ENCODE results near the gene MYT1.

DNA sequence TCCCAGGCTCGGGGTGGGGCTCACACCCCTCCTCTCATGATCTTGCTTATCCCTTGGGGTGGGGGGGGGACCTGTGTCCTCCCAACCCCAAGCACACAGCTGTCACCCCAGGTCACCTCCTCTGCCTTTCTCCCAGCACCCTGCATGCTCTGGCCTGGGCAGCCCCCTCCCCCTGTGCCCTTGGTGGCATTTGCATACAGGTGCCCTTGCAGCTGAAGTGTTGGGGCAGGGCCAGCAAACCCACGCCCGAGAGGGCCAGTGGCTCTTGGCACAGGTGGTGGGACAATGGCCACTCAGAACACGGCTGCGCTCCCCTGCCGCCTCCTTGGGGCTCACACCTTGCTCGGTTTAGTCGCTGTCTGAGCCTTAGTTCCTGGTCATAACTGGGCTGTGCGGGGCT is 11.3 kb upstream of the MYT1 start:
- TF ChIP-seq, protein P1, sequence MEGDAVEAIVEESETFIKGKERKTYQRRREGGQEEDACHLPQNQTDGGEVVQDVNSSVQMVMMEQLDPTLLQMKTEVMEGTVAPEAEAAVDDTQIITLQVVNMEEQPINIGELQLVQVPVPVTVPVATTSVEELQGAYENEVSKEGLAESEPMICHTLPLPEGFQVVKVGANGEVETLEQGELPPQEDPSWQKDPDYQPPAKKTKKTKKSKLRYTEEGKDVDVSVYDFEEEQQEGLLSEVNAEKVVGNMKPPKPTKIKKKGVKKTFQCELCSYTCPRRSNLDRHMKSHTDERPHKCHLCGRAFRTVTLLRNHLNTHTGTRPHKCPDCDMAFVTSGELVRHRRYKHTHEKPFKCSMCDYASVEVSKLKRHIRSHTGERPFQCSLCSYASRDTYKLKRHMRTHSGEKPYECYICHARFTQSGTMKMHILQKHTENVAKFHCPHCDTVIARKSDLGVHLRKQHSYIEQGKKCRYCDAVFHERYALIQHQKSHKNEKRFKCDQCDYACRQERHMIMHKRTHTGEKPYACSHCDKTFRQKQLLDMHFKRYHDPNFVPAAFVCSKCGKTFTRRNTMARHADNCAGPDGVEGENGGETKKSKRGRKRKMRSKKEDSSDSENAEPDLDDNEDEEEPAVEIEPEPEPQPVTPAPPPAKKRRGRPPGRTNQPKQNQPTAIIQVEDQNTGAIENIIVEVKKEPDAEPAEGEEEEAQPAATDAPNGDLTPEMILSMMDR (IDR thresholded peaks at IDR 0.05), result no peak
- TF ChIP-seq EP300 (IDR thresholded peaks at IDR 0.05; ENCODE audit: low read depth) (no peak), POLR2A (IDR thresholded peaks at IDR 0.05) (no peak)
